GM18858 (cell line): ENCODE measurements around the gene ZMYND12.
A peak's percentile ranks its signal among the peaks of the same experiment; 100 is the strongest.
"Not testable (repeated sequence)": the region's sequence is repeated elsewhere in the genome, so short reads cannot be mapped to it uniquely, and the experiment has no call there.

ENCODE experiments used
- ATAC-seq: cut with Tn5 transposase; IDR thresholded peaks from one replicate; pipeline ENCODE4 v1.9.1; 2021; ENCODE audit not compliant: unreplicated experiment

Gene ZMYND12, protein sequence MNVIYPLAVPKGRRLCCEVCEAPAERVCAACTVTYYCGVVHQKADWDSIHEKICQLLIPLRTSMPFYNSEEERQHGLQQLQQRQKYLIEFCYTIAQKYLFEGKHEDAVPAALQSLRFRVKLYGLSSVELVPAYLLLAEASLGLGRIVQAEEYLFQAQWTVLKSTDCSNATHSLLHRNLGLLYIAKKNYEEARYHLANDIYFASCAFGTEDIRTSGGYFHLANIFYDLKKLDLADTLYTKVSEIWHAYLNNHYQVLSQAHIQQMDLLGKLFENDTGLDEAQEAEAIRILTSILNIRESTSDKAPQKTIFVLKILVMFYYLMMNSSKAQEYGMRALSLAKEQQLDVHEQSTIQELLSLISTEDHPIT

DNA sequence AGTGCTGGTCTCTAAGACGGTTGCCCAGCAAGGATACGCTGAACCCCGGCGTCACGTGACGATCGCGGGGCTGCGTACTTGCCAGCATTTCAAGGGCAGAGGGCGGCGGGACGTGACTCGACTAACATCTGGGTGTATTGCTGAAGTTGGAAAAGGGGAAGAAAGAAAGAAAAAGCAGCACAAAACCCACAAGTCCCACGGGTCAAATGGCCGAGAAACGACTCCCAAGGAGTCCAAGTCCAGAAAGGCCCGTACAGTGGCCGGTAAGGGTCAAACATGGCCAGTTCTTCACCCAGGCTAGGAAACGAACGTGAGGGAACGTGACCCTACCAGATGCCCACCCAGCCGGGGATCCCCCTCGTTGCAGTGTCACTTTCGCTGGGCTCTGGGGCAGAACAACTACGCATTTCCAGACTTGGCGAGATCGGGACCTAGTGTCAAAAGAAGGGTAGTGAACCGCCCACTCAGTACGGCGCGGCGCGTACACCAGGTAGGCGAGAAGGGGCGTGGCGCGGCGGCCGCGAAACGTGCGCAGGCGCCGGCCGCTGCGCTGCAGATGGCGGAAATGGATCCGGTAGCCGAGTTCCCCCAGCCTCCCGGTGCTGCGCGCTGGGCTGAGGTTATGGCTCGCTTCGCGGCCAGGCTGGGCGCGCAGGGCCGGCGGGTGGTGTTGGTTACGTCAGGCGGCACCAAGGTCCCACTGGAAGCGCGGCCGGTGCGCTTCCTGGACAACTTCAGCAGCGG is at the start of gene ZMYND12, which contains the start of gene PPCS:
TSS of gene ZMYND12 (minus strand) at position 13 of the 744 bp plus-strand sequence. CDS start 25 bp downstream, outside the sequence.
TSS of gene PPCS (plus strand) at position 534 of the 744 bp plus-strand sequence. CDS start at position 557, 23 bp downstream.
- ATAC-seq = peak; percentile 65

DNA sequence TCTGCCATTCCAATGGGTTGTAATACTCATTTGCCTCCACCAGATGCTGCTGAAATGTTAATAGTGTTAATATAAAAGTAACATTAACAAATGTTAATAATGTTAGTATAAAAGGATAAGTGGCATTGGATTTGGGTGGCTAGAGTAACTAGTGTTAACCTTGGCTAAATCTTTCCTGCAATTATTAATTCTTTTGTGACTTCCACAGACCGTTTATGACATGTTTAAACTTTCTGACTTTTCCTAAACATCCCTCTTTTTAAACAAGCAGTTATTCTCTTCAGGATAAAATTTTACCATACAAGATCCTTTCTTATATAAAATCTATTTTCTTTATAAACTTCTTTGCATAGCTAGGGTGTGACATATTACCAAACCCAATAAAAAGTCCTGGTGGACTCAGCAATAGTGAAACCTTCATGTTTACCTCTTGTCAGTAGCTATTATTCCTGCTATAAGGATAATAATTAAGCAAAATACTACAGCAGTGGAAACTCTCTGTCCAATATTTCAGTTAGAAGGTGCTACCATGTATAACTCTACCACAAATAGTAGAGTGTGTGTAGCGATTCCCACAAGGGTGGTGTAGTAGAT is 48.8 kb upstream of the ZMYND12 start:
- no peak for ATAC-seq

DNA sequence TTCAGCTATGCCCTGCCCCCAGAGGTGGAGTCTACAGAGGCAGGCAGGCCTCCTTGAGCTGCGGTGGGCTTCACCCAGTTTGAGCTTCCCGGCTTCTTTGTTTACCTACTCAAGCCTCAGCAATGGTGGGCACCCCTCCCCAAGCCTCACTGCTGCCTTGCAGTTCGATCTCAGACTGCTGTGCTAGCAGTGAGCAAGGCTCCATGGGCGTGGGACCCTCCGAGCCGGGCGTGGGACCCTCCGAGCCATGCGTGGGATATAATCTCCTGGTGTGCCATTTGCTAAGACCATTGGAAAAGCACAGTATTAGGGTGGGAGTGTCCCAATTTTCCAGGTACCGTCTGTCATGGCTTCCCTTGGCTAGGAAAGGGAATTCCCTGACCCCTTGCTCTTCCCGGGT is 46.2 kb upstream of the ZMYND12 start:
- ATAC-seq = not testable (repeated sequence)

DNA sequence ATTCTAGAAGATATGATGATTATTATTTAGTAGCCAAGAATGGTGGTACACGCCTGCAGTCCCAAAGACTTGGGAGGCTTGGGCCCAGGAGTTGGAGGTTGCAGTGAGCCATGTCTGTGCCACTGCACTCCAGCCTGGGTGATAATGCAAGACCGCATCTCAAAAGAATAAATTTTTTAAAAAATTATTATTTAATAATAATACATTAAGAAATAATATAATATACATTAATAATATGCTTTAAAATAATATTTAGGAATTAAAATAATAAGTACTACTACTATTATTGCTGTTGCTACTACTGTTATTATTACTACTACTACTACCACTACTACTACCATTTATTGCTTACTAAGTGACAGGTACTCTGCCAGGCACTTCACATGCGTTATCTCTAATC is 34.4 kb upstream of the ZMYND12 start:
- ATAC-seq = no peak

DNA sequence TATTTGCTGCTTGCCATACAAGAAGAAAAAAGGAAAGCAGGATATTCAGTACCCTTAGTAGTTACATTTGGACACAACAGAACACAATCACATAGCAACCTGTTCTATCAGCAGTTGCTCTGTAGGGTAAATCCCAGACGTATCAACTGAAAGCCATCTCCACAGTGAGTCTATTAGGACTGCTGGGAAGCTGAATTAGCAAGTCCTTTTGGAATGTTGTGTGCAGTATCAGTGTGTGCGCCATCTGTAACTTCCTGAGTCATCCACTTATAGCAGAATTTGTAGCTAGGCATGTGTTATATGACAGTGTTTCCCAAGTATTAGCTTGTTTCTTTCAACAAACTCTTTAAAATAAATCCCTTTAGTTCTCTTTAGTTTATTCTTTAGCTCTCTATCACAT is 28.6 kb upstream of the ZMYND12 start:
- ATAC-seq = no peak

DNA sequence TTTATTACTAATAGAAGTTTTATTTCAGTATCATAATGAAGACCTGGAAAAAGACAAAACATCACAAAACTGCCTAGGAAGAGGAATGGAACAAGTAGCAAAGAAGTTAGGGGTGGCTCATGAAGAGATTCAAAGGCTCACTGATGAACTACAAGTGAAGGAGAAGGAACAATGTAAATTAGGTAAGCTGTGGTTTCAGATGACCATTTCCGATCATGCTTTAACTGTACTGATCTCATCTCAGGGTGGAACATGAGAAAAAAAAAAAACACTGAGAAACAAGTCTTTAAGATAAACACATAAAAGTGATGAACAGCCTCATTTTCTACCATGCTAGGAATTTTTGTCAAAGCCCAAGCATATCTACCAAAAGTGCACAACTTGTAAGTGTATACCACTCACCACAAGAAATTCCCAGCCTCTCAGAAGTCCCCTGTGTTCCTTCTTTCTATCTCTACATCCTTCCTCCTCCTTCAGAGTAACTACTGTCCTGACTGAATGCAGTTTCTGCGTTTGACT is 26.9 kb upstream of the ZMYND12 start:
- no peak for ATAC-seq

DNA sequence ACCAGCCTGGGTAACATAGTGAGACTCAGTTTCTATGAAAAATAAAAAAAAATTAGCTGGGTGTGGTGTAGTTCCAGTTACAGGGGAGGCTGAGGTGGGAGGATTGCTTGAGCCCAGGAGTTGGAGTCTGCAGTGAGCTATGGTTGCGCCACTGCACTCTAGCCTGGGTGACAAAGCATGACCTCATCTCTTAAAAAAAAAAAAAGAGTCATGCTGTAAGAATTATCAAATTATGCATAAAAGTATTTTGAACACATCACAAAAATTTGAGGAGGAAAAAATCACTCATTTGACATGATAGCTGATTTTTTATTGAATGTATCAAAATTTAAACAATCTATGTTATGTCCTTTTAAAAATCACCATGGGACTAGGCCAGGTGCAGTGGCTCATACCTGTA is 25.1 kb upstream of the ZMYND12 start:
- ATAC-seq = no peak

DNA sequence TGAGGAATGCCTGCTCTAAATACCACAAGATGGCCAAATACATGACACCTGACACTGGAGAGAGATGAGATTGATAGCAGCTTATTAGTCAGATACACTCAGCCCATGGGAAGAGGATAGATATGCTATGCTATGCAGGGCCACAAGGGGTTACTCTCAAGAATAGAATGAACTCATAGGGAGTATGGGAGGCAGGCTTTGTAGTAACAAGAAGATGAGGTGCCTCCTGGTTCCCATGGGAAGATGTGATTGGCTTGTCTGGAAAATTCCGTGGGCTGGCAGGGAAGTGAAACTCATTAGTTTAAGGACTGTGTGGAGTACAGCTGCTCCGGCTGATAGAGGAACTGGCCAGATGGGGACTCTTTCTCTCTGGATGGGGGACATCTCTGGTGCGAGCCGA is 23.8 kb upstream of the ZMYND12 start:
- ATAC-seq = no peak

DNA sequence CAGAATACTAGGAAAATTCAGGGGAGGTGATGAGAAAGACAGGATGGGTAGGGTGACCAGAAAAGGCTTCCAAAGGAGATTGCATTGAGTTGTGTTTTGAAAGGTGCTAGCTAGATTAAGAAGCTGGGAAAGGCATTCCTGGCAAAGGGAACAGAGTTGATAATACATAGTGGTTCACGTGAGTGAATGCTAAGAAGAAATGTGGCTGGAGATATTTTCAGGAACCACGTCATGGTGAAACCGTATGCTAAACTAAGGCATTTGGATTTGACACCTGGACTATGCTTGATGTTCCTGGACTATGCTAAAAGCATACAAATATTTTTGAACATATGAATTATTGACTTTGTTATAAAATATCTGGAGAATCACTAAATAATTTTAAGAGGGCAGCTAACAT is 22.0 kb upstream of the ZMYND12 start:
- ATAC-seq = no peak

DNA sequence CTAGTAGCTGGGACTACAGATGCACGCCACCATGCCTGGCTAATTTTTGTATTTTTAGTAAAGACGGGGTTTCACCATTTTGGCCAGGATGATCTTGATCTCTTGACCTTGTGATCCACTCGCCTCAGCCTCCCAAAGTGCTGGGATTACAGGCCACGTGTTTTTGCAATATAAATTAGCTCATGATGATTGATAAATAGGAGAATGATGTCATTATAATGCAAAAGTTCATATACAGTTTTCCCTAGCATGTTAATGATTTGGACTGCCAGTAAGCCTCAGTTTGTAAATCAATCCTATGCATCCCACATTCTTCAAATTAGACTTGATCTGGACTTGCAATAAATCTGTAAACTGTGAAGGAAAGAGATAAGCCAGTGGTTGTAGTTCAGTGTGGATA is 21.5 kb upstream of the ZMYND12 start:
- not testable (repeated sequence) for ATAC-seq

DNA sequence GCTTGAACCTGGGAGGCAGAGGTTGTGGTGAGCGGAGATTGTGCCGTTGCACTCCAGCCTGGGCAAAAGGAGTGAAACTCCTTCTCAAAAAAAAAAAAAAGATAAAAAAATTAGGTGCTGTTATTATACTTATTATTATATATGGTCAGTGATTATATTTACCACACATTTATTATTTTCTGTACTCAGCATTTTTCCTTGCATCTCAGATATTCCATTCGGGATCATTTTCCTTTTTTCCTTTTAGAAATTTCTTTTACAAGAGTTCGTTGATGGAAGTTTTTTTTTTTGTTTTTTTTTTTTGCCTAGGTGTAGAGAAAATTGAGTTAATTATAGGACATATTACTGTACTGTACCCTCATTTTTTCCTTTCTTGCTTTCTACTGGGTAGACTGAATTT is 20.8 kb upstream of the ZMYND12 start:
- no peak for ATAC-seq

DNA sequence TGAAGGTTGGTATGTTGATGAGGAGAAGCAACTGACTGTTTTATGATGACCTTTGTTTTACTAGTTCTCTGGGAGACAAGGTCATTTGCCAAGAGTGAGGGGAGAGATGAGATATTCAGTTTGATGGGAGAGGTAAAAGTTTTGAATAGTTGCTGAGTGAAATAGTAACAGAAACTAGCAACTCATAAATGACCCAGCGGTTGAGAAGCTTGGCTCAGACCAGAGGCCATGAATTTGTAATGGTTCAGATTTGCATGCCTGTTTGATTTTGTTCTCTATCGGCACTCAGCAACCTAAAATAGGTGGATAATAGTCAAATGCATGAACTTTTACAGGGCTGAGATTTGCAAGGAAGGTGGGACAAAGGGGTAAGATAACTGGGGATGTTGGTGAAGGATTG is 13.9 kb upstream of the ZMYND12 start:
- no peak for ATAC-seq

DNA sequence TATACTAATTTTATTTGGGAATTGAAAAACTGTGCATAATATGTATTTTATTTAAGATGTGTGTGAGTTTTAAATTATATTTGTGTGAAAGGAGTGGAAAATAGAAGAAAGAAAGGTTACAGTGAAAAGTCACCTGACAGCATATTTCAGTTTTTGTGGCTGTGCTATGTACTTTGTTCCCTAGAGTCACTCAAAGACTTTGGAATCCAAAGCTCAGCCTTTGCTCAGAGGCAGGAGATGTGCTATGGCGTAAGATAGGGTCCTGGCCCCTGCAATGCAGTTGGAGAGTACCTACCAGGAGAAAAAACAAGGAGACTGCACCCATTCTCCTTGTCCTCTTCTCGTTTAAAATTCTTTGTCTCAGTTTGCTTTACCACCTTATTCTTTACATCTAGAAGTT is 10.2 kb upstream of the ZMYND12 start:
- ATAC-seq = no peak

DNA sequence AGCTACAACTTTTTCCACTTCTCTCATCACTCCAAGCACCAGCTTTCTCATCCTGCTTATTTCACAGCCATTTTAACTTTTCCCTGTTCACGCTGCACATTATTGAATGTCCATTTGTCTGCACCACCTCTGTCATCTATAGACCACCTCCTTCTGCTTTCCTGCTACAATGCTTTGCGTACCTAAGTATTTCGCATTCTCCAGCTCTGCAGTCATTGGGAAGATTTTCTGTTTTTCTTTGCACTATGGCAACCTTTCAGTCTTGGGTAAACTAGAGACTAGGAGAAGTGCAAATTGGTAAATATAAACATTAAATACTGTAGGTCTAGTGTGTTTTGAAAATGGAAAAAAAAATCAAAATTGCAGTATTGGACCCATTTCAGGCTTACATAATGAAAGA is 8.1 kb upstream of the ZMYND12 start:
- ATAC-seq = no peak

DNA sequence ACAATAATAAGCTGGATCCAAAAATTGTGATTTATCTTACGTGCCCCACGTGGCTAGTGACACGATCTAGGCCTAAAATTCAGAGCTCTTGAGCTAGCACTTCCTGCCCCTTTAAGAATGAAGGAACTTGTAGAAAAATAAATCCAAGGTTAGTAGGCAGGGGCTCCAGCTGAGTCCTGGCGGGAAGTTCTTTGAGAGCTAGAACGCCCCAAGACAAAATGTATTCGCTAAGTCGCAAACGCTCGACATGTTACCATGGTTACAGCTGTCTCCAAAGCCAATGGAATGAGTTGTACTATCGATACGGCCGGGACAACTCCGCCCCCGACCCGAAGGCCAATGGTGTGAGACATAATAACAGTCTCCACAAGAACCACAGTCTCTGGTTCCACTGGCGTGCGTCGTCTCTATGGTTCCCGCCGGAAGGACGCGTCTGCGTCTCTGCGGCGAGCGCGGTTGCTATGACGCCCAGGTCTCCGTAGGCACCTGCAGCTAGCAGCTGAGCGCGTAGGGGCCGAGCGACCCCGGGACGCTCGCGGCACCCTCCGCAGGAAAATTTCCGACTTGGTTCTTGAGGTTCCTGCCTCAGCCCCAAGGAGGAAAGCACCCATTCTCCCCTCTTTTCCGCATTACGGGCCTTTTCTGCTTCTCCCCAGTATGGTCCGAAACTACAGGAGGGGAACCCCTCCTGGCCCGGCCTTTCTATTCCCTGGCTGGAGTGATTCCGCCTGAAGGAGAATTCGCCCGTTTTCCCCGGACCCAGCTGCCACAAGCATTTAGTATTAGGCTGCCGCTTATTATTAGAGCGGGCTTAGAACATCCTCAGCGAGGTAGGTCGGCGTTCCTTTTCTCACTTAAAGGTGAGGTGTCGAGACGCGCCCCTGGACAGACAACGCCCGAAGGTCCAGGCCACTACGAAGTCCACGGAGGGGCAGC is 7.3 kb upstream of the ZMYND12 start, which contains the start of gene CCDC30:
TSS of gene CCDC30 (plus strand) at position 459 of the 936 bp plus-strand sequence. CDS start 17,266 bp downstream, outside the sequence.
- peak; percentile 93 for ATAC-seq

DNA sequence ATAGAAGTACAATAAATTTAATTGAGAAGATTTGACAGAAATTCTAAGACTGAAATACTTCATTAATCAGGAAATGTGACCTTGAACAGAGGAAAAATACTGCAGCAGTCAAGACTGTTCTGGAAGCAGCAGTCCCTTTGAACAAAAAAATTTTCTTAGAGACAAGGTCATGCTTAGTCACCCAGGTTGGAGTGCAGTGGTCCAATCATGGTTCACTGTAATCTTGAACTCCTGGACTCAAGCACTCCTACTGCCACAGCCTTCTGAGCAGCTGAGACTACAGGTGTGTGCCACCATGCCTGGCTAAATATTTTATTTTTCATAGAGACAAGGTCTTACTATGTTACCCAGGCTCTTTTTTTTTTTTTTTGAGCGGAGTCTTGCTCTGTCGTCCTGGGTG is 5.4 kb upstream of the ZMYND12 start:
- no peak for ATAC-seq

DNA sequence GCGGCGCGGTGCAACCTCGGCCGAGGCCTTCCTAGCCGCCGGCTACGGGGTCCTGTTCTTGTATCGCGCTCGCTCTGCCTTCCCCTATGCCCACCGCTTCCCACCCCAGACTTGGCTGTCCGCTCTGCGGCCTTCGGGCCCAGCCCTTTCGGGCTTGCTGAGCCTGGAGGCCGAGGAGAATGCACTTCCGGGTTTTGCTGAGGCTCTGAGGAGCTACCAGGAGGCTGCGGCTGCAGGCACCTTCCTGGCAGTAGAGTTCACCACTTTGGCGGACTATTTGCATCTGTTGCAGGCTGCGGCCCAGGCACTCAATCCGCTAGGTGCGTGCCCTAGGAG is 900 bp upstream of the ZMYND12 start:
- peak; percentile 38 for ATAC-seq

DNA sequence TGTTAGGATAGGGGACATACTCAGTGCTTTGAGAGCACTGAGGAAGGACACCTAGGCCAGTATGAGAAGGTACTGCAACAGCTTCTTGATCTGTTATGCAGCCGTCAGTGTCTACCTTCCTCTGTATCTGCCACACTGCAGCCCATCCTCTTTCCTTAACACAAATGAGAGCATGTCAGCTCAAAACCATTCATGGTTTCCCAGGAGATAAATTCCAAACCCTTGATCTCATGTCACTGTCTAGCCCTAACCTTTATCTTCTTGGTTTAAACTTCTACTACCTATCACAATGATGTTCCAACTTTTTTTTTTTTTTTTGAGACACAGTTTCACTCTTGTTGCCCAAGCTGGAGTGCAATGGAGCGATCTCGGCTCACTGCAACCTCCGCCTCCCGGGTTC is 1.4 kb downstream of the ZMYND12 start:
- no peak for ATAC-seq

DNA sequence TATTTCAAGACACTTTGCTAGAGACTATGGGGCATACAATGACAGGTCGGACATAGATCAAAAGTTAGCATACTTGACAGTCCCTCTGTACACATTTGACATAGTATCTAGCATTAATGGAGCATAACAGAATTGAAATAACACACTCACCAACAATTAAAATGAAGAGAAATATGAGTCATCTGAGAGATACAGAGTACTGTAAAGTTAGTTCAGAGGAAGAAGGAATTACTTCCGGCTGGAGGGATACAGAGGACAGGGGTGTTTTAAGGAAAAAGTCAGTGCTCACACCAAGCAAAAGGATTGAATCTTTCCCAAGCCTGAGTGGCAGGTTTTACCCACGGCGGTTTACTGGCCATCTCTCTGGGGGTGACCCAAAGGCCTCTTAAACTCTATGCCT is 2.4 kb downstream of the ZMYND12 start:
- no peak for ATAC-seq

DNA sequence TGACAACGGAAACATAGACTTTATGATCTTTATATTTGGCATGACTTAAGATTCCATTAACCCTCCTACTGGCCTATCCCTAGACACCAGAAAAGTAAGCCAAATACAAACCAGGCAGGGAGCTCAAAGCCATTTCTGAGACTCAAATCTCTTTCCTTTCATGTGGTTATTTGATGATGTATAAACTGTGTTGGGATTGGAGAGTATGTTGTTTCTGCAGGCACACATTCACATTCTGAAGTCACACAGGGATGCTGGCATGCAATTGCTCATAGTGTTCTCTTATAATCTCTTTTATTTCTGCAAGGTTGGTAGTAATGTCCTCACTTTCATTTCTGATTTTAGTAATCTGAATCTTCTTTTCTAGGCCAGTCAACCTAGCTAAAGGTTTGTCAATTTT is 5.8 kb downstream of the ZMYND12 start:
- no peak for ATAC-seq

DNA sequence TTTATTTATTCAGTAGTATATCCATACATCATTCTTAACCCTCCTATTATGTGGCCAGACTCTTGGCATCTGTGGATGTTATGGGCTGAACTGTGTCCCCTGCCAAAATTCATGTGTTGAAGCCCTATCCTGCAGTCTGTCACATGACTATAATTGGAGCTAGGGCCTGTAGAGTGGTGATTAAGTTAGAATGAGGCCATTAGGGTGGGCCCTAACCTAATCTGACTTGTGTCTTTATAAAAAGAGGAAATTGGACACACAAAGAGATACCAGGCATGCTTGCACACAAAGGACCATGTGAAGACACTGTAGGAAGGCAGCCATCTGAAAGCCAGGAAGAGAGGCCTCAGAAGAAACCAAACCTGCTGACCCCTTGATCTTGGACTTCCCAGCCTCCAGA is 6.6 kb downstream of the ZMYND12 start:
- ATAC-seq = no peak
